ENCODE results near the gene PDSS2. TPM values are rescaled to one million over a fixed set of nuclear protein-coding genes. Genes with fewer than 3 reads are reported as not detected.

PDSS2 gene
- total RNA-seq, 8 experiments from 2014 or later = 6.8 to 14.4 (median 8.7) TPM

DNA sequence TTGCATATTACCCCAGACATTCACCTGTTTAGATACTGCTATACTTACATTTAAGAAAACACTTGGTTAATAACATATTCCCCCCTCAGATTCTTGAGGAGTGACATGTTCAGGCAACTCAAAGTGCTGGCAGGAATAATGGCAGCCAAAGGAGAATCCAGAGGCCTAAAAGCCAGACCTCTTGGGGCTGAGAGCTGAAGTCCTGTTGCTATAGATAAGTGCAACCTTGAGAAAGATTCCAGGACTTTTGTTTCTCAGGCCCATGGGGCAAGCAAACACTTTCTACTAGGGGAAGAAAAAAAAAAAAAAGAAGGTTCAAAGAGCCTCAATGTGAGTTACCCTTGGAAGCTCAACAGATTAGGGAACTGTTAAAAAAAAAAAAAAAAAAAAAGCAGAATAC lies 211.2 kb downstream of the PDSS2 start:
- peak in 1 of 8 experiments; percentile 35 for ATAC-seq (replicated peaks in 6 of 8)
- Histone ChIP-seq H3K4me3 (no peak overlapping the region), H3K4me1 (replicated peaks in 1 of 2) (peaks cover 0 to 2% of the 10 kb centered on the region in 2 donors), H3K27ac (no peak overlapping the region)
- in situ Hi-C loops (cut with MboI; ENCODE audit: low pct_unique_long_range_greater_than_20kb in 2 of 9, low sequenced_read_pairs in 9 of 9, unreplicated experiment in 9 of 9) = no loop called here

DNA sequence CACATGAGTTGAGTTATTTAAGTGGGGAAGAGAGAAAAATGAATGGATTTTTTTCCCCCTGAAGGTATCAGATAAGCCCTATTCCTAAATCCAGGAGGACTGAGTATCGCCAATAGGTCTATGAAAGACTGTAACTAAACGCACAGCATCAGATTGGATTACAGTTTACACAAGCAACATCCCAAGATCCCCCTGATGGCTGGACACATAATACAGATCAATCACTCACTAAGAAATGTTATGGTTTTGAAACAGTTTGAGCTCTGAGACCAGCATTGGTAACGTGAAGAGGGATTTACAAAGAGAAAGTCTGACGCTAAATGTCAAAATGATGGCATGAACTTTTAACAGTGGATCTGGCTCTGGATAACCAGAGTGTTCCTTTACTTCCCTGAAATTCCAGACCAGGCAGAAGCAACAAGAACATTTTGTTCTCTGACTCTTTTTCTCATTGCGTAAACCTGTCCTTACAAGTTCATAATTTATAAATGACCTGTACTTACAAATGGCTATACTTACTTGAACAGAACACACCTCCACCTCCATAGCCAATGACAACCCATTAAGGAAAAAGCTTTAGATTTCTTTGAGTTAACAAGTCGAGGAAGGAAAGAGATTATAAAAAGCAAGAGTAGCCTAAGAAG lies 212.3 kb downstream of the PDSS2 start:
- no peak overlapping the region for H3K4me3 ChIP-seq
- H3K4me1 ChIP-seq (replicated peaks in 1 of 2) = peaks cover 0 to 2% of the 10 kb centered on the region in 2 donors
- in situ Hi-C loops (cut with MboI; ENCODE audit: low pct_unique_long_range_greater_than_20kb in 2 of 9, low sequenced_read_pairs in 9 of 9, unreplicated experiment in 9 of 9) = no loop called here
- no peak for ATAC-seq (replicated peaks in 6 of 8)
- H3K27ac ChIP-seq = no peak overlapping the region
- WGBS, 10 experiments = 80 to 100% (median 95%) methylated on average over 1 to 6 of the region's 6 CpGs

DNA sequence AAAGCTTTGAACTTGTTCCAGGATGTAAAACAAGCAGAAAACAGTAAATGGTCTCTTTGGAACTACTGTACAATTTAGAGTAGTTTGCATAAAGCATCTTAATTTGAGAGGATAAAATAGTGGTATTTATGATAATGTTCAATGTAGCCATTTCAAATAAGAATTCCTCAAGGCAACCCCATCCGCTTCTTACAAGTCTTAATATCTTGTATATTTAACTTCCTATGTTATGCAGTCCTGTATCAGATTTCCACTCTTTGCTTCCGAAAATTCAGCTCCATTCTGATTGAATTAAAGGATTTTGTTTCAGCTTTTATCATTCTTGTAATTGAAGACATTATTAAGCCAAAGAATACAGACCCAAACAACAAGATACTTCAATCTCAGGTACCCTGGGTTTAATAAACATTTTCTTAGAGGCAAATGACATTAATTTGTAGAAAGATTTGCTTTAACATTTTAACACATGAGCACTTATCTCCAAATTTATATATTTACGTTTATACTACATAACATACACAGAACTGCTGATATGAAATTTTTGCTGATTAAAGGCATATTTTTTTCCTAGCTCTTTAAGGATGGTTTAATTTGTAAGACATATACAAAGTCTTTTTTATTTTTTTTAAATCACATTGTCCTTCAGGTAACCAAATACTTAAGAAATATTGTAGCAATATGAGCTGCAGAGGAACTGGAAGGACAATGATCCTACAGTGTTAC lies 213.0 kb downstream of the PDSS2 start:
- ATAC-seq (replicated peaks in 6 of 8) = no peak
- Histone ChIP-seq H3K4me1 (replicated peaks in 1 of 2) (peaks cover 0 to 2% of the 10 kb centered on the region in 2 donors), H3K27ac (no peak overlapping the region), H3K4me3 (no peak overlapping the region)
- in situ Hi-C loops (cut with MboI; ENCODE audit: low pct_unique_long_range_greater_than_20kb in 2 of 9, low sequenced_read_pairs in 9 of 9, unreplicated experiment in 9 of 9) = no loop called here
- WGBS, 10 experiments = 33 to 100% (median 92%) methylated on average over 1 to 3 of the region's 3 CpGs

DNA sequence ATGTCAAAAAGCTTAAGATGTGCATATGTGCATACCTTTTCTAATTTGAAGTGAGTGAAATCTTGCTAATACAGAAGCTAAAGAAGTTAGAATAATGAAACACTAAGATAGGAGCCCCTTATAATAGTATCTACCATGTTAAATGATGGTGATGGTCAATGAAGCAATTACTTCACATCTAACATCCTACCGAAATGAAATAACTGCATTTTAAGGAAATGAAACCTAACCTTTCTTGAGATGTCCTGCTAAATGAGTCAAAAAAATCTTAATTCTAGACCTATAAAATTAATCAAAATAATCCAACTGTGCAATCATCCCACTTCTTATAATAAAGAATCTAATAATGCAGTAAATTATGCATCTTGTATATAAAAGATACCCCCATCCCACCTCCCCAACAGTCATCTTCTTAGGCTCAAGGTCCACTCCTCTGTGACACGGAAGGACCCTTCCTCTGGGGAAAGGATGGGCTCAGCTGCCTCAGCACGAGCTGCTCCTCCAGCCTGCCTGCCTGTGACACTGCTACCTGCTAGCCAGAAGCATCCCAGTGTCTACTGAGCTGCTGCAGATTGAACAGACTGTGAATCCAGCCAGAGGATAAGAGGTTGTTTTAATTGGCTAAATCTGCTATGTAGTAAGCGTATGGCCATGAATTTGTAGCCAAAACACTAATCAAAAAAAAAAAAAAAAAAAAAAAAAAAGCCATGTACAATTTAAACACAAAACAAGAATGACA lies 214.5 kb downstream of the PDSS2 start:
- in situ Hi-C loops (cut with MboI; ENCODE audit: low pct_unique_long_range_greater_than_20kb in 2 of 9, low sequenced_read_pairs in 9 of 9, unreplicated experiment in 9 of 9) = no loop called here
- Histone ChIP-seq H3K4me1 (replicated peaks in 1 of 2) (peaks cover 0 to 2% of the 10 kb centered on the region in 2 donors), H3K4me3 (no peak overlapping the region), H3K27ac (no peak overlapping the region)
- ATAC-seq (replicated peaks in 6 of 8) = peak in 1 of 8 experiments; percentile 36
- WGBS, 10 experiments = 50 to 100% (median 86%) methylated on average over 1 to 4 of the region's 4 CpGs

DNA sequence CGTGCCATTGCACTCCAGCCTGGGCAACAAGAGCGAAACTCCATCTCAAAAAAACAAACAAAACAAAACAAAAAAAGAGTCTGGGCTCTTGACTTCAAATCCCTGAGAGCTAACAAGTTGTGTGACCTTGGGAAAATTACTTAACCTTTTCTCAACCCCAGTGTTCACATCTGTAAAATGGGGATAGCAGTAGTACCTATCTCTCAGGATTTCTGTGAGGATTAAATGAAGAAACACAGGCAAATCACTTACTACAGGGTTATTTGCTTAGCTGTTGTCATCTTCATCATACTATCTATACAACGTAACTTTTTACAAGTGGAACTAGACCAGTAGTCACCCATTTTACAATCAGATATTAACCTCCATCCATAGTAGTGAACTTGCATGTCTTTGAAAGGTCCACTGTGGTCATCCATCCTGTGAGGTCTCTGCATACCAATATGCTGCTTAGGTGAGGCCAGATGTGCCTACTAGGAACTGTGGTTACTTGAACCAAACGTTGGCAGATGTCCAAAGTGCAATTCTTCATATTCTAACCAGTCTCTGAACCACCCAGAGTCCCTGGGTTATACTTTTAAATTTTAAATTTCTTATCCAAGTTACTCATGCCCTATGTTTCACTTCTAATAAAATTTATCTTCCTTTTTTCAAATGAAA lies 215.2 kb downstream of the PDSS2 start:
- peak in 2 of 8 experiments; percentile 45 to 91 for ATAC-seq (replicated peaks in 6 of 8)
- no peak overlapping the region for H3K4me3 ChIP-seq
- WGBS, 10 experiments = 50 to 100% (median 85%) methylated on average over 1 to 4 of the region's 4 CpGs; no CpG with 5 or more reads in 1 of the 10 experiments
- in situ Hi-C loops (cut with MboI; ENCODE audit: low pct_unique_long_range_greater_than_20kb in 2 of 9, low sequenced_read_pairs in 9 of 9, unreplicated experiment in 9 of 9) = no loop called here
- H3K27ac ChIP-seq = no peak overlapping the region
- peaks cover 0 to 2% of the 10 kb centered on the region in 2 donors for H3K4me1 ChIP-seq (replicated peaks in 1 of 2)

DNA sequence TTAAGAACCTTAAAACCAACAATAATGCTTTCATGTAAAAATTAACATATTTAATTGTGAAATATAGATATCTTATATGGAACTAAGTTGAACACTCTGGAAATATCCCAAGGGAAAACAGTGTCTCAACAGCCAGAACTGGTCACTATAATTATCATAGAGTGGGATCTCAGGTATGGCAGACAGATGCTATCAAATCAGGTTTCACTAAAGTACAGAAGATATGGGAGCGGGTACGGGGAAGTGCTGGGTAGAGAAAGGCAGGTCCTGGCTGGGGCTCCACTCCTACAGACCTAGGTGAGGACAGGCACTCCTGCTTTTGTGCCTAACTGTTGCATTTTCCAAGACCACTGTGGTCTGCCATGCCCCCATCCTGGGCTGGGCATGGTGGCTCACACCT lies 215.9 kb downstream of the PDSS2 start:
- in situ Hi-C loops (cut with MboI; ENCODE audit: low pct_unique_long_range_greater_than_20kb in 2 of 9, low sequenced_read_pairs in 9 of 9, unreplicated experiment in 9 of 9) = no loop called here

DNA sequence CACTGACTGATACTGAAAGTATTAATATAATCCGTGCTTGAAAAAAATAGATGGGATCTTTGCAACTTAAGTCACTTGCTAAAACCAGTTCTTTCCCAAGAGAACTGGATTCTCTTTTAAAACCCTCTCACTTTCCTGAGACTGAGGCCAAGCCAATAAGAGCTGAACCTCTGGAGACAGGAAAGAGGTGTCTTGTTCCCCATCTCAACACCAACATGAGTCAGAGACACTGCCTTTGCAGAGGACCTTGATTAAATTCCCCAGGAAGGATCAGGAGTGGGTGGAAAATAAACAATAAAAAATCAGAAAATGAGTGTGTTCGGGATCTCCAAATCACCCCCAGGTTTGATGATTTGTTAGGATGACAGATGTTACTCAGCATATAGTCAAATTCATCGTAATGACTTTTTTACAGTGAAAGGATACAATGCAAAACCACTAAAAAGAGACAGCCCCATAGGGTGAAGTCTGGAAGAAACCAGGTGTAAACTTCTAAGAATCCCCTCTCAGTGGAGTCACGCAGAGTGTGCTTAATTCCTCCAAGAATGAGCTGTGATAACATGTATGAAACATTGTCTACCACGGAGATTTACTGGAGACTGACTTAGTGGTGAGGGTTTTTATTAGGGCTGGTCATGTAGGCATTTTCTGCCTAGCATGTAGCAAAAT lies 221.2 kb downstream of the PDSS2 start:
- WGBS, 10 experiments = 74 to 100% (median 96%) methylated on average over 1 to 5 of the region's 5 CpGs
- no peaks in the 10 kb centered on the region for H3K4me1 ChIP-seq (replicated peaks in 1 of 2)
- no peak for ATAC-seq (replicated peaks in 6 of 8)
- no peak overlapping the region for H3K4me3 ChIP-seq
- H3K27ac ChIP-seq = no peak overlapping the region
- in situ Hi-C loops (cut with MboI; ENCODE audit: low pct_unique_long_range_greater_than_20kb in 2 of 9, low sequenced_read_pairs in 9 of 9, unreplicated experiment in 9 of 9) = no loop called here

More for the DNA sequence above, 215.9 kb downstream of the PDSS2 start:
- WGBS, 10 experiments = 92 to 100% (median 98%) methylated on average over 2 of the region's 2 CpGs; no CpG with 5 or more reads in 6 of the 10 experiments
- ATAC-seq (replicated peaks in 6 of 8) = no peak
- H3K4me3 ChIP-seq = no peak overlapping the region
- peaks cover 0 to 2% of the 10 kb centered on the region in 2 donors for H3K4me1 ChIP-seq (replicated peaks in 1 of 2)
- no peak overlapping the region for H3K27ac ChIP-seq

DNA sequence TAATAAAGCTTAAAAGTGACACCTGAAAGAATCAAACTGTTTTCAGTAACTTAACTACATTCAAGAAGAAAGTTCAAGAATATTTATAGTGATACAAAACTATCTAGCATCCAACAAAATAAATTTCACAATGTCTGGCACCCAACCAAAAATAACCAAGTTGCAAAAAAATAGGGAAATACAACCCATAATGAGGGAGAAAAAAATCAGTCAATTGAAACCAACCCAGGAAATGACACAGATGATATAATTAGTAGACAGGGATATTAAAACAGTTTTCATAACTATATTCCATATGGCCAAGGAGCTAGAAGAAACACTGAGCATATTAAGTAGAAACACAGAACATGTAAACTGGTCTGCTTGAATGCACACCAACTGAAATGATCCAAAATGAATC lies 223.9 kb downstream of the PDSS2 start:
- ATAC-seq (replicated peaks in 6 of 8) = no peak
- Histone ChIP-seq H3K4me1 (replicated peaks in 1 of 2) (no peaks in the 10 kb centered on the region), H3K4me3 (no peak overlapping the region), H3K27ac (no peak overlapping the region)
- in situ Hi-C loops (cut with MboI; ENCODE audit: low pct_unique_long_range_greater_than_20kb in 2 of 9, low sequenced_read_pairs in 9 of 9, unreplicated experiment in 9 of 9) = no loop called here

DNA sequence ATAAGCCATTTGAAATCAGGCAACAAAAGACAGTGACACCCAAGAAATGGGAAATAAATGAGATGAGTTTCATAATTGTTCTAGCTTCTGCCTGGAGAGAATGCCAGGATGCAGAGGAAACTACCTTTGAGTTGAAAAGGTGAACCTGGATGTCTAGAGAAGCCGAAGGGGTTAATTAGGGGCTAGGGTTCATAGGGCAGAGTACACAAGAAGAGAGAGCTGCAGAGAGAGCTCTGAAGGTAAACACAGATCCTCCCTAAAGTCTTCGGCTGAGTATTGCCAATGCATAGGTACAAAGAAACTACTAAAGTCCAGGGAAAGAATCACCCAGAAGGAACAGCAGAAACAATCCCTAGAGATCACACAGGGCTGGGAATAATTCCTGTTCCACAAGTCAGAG lies 224.4 kb downstream of the PDSS2 start:
- WGBS, 10 experiments = 60 to 100% (median 83%) methylated on average over 1 to 2 of the region's 2 CpGs
- ATAC-seq (replicated peaks in 6 of 8) = no peak
- Histone ChIP-seq H3K4me3 (no peak overlapping the region), H3K27ac (no peak overlapping the region), H3K4me1 (replicated peaks in 1 of 2) (no peaks in the 10 kb centered on the region)
- in situ Hi-C loops (cut with MboI; ENCODE audit: low pct_unique_long_range_greater_than_20kb in 2 of 9, low sequenced_read_pairs in 9 of 9, unreplicated experiment in 9 of 9) = no loop called here

DNA sequence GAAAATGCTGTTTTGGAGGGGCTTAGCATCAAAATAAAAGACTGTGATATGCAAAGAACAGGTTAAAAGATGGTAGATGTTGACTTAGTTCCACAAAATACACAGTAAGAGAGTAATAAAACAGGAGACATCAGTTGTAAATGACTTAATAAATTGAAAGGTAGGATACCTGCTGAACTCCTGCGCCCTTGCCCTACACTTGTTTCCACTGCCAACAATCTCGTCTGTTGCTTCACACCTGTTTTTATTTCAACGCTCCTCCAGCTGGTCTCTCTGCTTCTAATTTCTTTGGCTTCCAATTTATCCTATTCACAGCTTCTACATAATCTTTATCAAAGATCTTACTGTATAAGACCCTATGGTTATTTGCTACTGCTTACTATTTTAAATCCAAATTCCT lies 228.1 kb downstream of the PDSS2 start:
- Histone ChIP-seq H3K27ac (no peak overlapping the region), H3K4me1 (replicated peaks in 1 of 2) (no peaks in the 10 kb centered on the region), H3K4me3 (no peak overlapping the region)
- in situ Hi-C loops (cut with MboI; ENCODE audit: low pct_unique_long_range_greater_than_20kb in 2 of 9, low sequenced_read_pairs in 9 of 9, unreplicated experiment in 9 of 9) = no loop called here
- WGBS, 10 experiments = 78 to 100% (median 98%) methylated on average over 2 to 3 of the region's 3 CpGs; no CpG with 5 or more reads in 2 of the 10 experiments
- no peak for ATAC-seq (replicated peaks in 6 of 8)

DNA sequence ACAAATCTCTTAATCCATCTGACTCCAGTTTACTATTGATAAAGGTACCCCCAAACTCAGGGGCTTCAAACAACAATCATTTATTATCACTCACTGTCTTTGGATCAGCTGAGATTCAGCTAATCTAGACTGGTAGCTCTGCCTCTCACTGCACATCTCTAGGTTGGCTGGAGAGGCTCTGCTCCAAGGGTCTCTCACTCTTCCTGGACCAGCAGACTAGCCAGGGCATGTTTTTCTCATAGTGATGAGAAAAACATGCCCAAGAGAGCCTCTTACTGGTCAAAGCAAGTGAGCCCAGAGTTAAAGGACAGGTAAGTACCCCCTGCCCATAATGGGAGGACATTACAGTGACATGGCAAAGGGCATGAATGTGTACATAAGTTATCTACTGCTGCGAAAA lies 228.9 kb downstream of the PDSS2 start:
- in situ Hi-C loops (cut with MboI; ENCODE audit: low pct_unique_long_range_greater_than_20kb in 2 of 9, low sequenced_read_pairs in 9 of 9, unreplicated experiment in 9 of 9) = no loop called here

DNA sequence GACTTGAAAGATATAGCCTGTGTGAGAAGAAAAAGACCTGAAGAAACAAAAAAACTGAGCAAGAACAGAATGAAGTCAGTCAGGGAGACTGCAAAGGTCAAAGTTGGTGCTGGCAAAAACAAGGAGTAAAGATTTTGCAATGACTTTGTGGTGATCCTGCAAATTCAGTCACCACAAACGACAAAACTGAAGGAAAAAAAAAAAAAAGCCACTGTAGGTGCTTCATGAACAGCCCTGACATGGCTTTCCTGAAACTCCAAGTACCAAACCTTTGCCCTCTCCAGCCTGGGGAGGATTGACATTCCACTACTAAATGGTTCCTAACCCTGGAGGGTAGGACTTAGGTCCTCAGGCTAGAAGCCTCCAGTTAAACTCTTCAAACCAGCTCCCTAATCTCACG lies 229.3 kb downstream of the PDSS2 start:
- Histone ChIP-seq H3K4me3 (no peak overlapping the region), H3K27ac (no peak overlapping the region), H3K4me1 (replicated peaks in 1 of 2) (no peaks in the 10 kb centered on the region)
- 36 to 100% (median 85%) methylated on average over 1 to 2 of the region's 2 CpGs for WGBS, 10 experiments
- in situ Hi-C loops (cut with MboI; ENCODE audit: low pct_unique_long_range_greater_than_20kb in 2 of 9, low sequenced_read_pairs in 9 of 9, unreplicated experiment in 9 of 9) = no loop called here
- no peak for ATAC-seq (replicated peaks in 6 of 8)

More for the DNA sequence above, 228.9 kb downstream of the PDSS2 start:
- no peak overlapping the region for H3K4me3 ChIP-seq
- H3K4me1 ChIP-seq (replicated peaks in 1 of 2) = no peaks in the 10 kb centered on the region
- 43 to 100% (median 100%) methylated on average over 1 of the region's 1 CpG; no CpG with 5 or more reads in 2 of the 10 experiments for WGBS, 10 experiments
- ATAC-seq (replicated peaks in 6 of 8) = no peak
- no peak overlapping the region for H3K27ac ChIP-seq

Data from motor neuron (in vitro differentiated cells).